ENCODE data around the gene TRIM46. TPM values are rescaled to one million over a fixed set of nuclear protein-coding genes. Genes with fewer than 3 reads are reported as not detected.

TRIM46 gene
- total and polyA plus RNA-seq, 2 experiments from 2014 or later: 8.1 to 15.4 TPM

DNA sequence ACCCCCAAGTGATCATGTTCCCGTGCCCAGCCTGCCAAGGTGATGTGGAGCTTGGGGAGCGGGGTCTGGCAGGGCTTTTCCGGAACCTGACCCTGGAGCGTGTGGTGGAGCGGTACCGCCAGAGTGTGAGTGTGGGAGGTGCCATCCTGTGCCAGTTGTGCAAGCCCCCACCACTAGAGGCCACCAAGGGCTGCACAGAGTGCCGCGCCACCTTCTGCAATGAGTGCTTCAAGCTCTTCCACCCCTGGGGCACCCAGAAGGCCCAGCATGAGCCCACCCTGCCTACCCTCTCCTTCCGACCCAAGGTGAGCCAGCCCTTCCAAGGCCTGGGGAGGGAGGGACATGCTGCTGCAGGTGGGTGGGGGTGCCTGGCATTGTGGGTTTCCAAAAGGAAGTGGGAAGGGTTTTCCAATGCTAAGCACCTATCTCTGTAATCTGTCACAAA, 2.3 kb downstream of the TRIM46 start:
- Mint-ChIP-seq H3K27me3 (ENCODE audit: insufficient read depth, low read depth, poor library complexity) (peaks cover 18% of the 10 kb centered on the region), H3K4me3 (peak overlapping the region; percentile 86), H3K36me3 (ENCODE audit: low read depth) (peaks cover 42% of the 10 kb centered on the region), H3K9me3 (peaks cover 4% of the 10 kb centered on the region), H3K4me1 (peaks cover 25% of the 10 kb centered on the region), H3K27ac (no peak overlapping the region)
- Histone ChIP-seq H4K20me1 (replicated peaks; ENCODE audit: insufficient read depth) (no peaks in the 10 kb centered on the region), H3K9me2 (ENCODE audit: insufficient read depth) (no peaks in the 10 kb centered on the region), H2AFZ (no peak overlapping the region), H3K27me3 (ENCODE audit: insufficient read depth) (no peaks in the 10 kb centered on the region), H3K4me3 (0 out of 2 replicates have a peak overlapping the region, but pooled peaks have one; percentile 84), H3K36me3 (ENCODE audit: insufficient read depth) (peaks cover 20% of the 10 kb centered on the region; the same call in 1 of the 2 replicates), H3K27ac (ENCODE audit: low read depth) (no peak overlapping the region), H3F3A (replicated peaks; ENCODE audit: low read depth) (peaks cover 22% of the 10 kb centered on the region), H3K79me2 (replicated peaks; ENCODE audit: insufficient read depth) (peaks cover 20% of the 10 kb centered on the region), H3K4me2 (peak overlapping the region; percentile 100; the same call in 1 of the 2 replicates), H3K4me1 (ENCODE audit: insufficient read depth) (peaks cover 18% of the 10 kb centered on the region)
- TF ChIP-seq, protein P1, sequence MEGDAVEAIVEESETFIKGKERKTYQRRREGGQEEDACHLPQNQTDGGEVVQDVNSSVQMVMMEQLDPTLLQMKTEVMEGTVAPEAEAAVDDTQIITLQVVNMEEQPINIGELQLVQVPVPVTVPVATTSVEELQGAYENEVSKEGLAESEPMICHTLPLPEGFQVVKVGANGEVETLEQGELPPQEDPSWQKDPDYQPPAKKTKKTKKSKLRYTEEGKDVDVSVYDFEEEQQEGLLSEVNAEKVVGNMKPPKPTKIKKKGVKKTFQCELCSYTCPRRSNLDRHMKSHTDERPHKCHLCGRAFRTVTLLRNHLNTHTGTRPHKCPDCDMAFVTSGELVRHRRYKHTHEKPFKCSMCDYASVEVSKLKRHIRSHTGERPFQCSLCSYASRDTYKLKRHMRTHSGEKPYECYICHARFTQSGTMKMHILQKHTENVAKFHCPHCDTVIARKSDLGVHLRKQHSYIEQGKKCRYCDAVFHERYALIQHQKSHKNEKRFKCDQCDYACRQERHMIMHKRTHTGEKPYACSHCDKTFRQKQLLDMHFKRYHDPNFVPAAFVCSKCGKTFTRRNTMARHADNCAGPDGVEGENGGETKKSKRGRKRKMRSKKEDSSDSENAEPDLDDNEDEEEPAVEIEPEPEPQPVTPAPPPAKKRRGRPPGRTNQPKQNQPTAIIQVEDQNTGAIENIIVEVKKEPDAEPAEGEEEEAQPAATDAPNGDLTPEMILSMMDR (conservative IDR thresholded peaks at IDR 0.05; ENCODE audit: low read depth in 2 of 2): peak in 1 of 2 experiments; percentile 32; a peak in 1 of 4 replicates
- TF ChIP-seq, protein P2, sequence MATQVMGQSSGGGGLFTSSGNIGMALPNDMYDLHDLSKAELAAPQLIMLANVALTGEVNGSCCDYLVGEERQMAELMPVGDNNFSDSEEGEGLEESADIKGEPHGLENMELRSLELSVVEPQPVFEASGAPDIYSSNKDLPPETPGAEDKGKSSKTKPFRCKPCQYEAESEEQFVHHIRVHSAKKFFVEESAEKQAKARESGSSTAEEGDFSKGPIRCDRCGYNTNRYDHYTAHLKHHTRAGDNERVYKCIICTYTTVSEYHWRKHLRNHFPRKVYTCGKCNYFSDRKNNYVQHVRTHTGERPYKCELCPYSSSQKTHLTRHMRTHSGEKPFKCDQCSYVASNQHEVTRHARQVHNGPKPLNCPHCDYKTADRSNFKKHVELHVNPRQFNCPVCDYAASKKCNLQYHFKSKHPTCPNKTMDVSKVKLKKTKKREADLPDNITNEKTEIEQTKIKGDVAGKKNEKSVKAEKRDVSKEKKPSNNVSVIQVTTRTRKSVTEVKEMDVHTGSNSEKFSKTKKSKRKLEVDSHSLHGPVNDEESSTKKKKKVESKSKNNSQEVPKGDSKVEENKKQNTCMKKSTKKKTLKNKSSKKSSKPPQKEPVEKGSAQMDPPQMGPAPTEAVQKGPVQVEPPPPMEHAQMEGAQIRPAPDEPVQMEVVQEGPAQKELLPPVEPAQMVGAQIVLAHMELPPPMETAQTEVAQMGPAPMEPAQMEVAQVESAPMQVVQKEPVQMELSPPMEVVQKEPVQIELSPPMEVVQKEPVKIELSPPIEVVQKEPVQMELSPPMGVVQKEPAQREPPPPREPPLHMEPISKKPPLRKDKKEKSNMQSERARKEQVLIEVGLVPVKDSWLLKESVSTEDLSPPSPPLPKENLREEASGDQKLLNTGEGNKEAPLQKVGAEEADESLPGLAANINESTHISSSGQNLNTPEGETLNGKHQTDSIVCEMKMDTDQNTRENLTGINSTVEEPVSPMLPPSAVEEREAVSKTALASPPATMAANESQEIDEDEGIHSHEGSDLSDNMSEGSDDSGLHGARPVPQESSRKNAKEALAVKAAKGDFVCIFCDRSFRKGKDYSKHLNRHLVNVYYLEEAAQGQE (IDR thresholded peaks at IDR 0.05; ENCODE audit: unreplicated experiment): no peak
- DNase-seq (ENCODE audit: low spot score) (no peak), ATAC-seq (no peak)

DNA sequence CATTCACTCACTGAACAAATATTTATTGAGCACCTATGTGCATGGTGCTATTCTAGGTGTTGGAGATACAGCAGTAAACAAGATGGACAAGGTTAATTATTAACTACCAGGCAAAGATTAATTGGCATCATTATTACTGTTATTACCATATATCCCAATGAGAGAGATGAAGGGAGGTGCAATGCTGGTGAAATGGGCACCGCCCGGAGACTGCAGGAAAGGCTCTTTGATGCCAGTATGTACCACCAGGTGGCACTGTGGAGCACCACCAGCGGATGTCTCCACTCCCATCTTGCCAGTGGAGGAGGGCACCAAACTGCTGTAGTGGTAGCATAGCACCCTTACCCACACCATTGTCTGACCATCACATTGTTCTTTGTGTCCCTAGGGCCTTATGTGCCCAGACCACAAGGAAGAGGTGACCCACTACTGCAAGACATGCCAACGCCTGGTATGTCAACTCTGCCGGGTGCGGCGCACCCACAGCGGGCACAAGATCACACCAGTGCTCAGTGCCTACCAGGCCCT, 3.0 kb downstream of the TRIM46 start:
- H3K27ac Mint-ChIP-seq: no peak overlapping the region
- peaks cover 25% of the 10 kb centered on the region for H3K4me1 Mint-ChIP-seq
- no peaks in the 10 kb centered on the region for H3K9me2 ChIP-seq (ENCODE audit: insufficient read depth)
- peaks cover 21% of the 10 kb centered on the region for H3F3A ChIP-seq (replicated peaks; ENCODE audit: low read depth)
- TF ChIP-seq, protein P1 (conservative IDR thresholded peaks at IDR 0.05; ENCODE audit: low read depth in 2 of 2): peak; percentile 77 to 91
- TF ChIP-seq, protein P3, sequence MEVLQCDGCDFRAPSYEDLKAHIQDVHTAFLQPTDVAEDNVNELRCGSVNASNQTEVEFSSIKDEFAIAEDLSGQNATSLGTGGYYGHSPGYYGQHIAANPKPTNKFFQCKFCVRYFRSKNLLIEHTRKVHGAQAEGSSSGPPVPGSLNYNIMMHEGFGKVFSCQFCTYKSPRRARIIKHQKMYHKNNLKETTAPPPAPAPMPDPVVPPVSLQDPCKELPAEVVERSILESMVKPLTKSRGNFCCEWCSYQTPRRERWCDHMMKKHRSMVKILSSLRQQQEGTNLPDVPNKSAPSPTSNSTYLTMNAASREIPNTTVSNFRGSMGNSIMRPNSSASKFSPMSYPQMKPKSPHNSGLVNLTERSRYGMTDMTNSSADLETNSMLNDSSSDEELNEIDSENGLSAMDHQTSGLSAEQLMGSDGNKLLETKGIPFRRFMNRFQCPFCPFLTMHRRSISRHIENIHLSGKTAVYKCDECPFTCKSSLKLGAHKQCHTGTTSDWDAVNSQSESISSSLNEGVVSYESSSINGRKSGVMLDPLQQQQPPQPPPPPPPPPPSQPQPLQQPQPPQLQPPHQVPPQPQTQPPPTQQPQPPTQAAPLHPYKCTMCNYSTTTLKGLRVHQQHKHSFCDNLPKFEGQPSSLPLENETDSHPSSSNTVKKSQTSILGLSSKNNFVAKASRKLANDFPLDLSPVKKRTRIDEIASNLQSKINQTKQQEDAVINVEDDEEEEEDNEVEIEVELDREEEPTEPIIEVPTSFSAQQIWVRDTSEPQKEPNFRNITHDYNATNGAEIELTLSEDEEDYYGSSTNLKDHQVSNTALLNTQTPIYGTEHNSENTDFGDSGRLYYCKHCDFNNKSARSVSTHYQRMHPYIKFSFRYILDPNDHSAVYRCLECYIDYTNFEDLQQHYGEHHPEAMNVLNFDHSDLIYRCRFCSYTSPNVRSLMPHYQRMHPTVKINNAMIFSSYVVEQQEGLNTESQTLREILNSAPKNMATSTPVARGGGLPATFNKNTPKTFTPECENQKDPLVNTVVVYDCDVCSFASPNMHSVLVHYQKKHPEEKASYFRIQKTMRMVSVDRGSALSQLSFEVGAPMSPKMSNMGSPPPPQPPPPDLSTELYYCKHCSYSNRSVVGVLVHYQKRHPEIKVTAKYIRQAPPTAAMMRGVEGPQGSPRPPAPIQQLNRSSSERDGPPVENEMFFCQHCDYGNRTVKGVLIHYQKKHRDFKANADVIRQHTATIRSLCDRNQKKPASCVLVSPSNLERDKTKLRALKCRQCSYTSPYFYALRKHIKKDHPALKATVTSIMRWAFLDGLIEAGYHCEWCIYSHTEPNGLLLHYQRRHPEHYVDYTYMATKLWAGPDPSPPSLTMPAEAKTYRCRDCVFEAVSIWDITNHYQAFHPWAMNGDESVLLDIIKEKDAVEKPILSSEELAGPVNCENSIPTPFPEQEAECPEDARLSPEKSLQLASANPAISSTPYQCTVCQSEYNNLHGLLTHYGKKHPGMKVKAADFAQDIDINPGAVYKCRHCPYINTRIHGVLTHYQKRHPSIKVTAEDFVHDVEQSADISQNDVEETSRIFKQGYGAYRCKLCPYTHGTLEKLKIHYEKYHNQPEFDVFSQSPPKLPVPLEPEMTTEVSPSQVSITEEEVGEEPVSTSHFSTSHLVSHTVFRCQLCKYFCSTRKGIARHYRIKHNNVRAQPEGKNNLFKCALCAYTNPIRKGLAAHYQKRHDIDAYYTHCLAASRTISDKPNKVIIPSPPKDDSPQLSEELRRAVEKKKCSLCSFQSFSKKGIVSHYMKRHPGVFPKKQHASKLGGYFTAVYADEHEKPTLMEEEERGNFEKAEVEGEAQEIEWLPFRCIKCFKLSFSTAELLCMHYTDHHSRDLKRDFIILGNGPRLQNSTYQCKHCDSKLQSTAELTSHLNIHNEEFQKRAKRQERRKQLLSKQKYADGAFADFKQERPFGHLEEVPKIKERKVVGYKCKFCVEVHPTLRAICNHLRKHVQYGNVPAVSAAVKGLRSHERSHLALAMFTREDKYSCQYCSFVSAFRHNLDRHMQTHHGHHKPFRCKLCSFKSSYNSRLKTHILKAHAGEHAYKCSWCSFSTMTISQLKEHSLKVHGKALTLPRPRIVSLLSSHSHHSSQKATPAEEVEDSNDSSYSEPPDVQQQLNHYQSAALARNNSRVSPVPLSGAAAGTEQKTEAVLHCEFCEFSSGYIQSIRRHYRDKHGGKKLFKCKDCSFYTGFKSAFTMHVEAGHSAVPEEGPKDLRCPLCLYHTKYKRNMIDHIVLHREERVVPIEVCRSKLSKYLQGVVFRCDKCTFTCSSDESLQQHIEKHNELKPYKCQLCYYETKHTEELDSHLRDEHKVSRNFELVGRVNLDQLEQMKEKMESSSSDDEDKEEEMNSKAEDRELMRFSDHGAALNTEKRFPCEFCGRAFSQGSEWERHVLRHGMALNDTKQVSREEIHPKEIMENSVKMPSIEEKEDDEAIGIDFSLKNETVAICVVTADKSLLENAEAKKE (CRISPR knock-in tag; IDR thresholded peaks at IDR 0.05): no peak
- H3K27ac ChIP-seq (ENCODE audit: low read depth): no peak overlapping the region
- no peaks in the 10 kb centered on the region for H3K27me3 ChIP-seq (ENCODE audit: insufficient read depth)
- DNase-seq (ENCODE audit: low spot score) (peak; percentile 80), ATAC-seq (peak; percentile 10)
- no peaks in the 10 kb centered on the region for H4K20me1 ChIP-seq (replicated peaks; ENCODE audit: insufficient read depth)
- H3K79me2 ChIP-seq (replicated peaks; ENCODE audit: insufficient read depth): peaks cover 13% of the 10 kb centered on the region
- no peak overlapping the region for H2AFZ ChIP-seq
- peaks cover 18% of the 10 kb centered on the region for H3K27me3 Mint-ChIP-seq (ENCODE audit: insufficient read depth, low read depth, poor library complexity)
- H3K9me3 Mint-ChIP-seq: peaks cover 4% of the 10 kb centered on the region
- peaks cover 47% of the 10 kb centered on the region for H3K36me3 Mint-ChIP-seq (ENCODE audit: low read depth)
- H3K36me3 ChIP-seq (ENCODE audit: insufficient read depth): peaks cover 20% of the 10 kb centered on the region; the same call in 1 of the 2 replicates
- no peak overlapping the region for H3K4me3 ChIP-seq
- H3K4me2 ChIP-seq: no peak overlapping the region
- peak overlapping the region; percentile 28 for H3K4me3 Mint-ChIP-seq
- H3K4me1 ChIP-seq (ENCODE audit: insufficient read depth): peaks cover 18% of the 10 kb centered on the region

All from GM23338 (cell line).